Subcutaneous adipose tissue (tissue), 4 donors: ENCODE data around the gene SPRYD3. TPM values are rescaled to one million over a fixed set of nuclear protein-coding genes. Genes with fewer than 3 reads are reported as not detected.

Source experiments
- CTCF ChIP-seq: fragments of 450-650 bp; IDR thresholded peaks from one replicate; pipeline ENCODE4 v1.5.1; 2016; ENCODE audit warnings: low read depth, mild to moderate bottlenecking, control low read depth, antibody characterized with exemption, moderate library complexity
- total RNA-seq, 4 donors: library from RNA; depleted of rRNA; stranded (reverse); fragments of >200 nt; gene quantifications; one replicate each; pipeline ENCODE4 v1.1.0, GENCODE V29; 2016

The SPRYD3 gene
- total RNA-seq, 4 donors from 2014 or later: 20.4 to 41.8 (median 24.6) TPM

- TF ChIP-seq CTCF: no peak
Observed at GRCh38 chr12:53052419-53053217, 26.6 kb downstream of the SPRYD3 start.

DNA sequence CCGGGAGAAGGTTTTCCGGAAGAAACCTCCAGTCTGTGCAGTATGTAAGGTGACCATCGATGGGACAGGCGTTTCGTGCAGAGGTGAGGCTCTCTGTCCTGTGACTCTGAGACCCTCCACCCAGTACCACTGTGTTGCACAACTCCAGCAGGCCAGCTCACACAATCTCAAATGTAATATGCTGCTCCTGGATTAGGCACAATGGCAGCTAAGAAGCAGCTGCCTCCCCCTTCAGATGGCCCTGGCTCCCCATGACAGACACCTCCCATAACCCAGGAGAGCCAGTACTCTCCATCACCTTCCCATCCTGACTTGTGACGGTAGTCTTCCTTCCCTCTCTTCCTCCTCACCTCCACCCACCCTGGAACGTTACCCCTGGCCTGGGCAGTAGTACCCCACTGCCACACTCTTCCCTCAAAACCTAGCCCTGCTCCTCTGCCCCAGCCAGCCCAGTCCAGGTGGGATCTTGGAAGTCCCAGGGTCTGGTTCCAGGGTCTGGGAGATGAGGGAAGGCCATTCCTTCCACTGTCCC is 27.2 kb downstream of the SPRYD3 start:
- TF ChIP-seq CTCF: no peak

DNA sequence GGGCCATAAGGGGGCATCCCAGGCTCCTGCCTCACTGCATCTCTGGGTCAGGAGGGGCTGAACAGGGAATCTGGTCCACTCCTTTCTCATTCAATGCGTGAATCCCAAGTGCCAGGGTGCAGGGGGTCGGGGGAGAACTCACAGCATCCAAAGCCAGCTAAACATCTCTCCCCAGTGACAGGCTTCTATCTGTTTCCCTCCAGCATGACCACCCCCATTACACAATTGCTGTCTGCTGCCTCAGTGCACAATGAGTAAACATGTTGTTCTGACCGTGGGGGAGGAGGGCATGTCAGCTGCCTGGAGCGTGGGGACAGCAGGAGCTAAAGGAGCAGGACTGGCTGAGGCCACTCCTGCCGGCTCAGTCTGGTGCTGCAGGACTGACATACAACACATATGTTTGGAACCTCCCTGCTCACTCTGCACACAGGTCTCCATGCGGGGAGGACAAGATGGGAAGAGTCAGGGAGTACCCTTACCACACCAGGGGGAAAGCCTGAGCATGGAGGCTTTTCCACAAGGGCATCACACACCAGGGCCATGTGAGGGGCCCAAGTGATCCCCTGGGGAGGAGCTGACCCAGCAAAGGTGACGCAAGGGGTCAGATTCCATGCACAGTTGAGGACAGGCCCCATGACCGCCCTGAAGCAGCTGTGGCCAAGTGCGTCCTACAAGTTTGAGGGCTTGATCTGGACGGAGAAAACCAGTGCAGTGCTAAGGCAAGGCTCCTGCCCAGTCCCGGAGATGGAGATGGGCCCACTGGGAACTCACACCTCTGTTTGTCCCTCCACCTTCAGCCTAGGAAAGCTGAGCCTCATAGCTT is 27.9 kb downstream of the SPRYD3 start:
- TF ChIP-seq CTCF: no peak

DNA sequence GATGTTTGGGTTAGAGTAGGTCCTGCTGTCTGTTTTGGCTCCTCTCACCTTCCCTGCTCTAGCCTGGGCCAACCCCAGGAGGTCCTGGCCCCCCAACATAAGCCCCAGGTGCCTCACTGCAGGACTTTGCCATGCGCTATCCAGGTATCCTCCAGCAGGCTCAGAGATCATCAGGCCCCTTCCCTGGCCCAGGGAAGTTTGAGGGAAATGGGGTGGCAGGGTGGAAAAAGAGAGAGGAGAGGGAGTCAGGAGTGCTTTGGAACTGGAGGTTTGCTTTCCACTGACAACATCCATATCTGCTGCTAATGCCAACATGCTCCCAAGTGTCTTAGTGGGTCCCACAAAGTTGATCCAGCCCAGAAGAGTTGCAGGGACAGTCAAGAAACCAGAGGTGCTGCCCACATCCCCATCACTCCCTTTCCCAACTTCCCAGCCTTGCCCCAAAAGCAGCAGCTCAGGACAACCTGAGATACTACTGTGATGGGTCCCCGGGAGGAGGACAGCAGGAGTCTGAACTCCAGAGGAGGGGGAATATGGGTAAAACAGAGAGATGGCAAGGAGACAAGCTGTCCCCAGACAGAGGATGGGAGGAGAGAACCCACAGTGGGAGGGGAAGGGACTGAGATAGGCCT is 28.6 kb downstream of the SPRYD3 start:
- no peak for TF ChIP-seq CTCF

GRCh38 chr12:53049571-53050318 is 29.4 kb downstream of the SPRYD3 start, which contains the start of gene TNS2:
Gene TNS2 (plus strand): TSS chr12:53050065. CDS start chr12:53050186, 121 bp downstream.
- TF ChIP-seq CTCF: no peak

DNA sequence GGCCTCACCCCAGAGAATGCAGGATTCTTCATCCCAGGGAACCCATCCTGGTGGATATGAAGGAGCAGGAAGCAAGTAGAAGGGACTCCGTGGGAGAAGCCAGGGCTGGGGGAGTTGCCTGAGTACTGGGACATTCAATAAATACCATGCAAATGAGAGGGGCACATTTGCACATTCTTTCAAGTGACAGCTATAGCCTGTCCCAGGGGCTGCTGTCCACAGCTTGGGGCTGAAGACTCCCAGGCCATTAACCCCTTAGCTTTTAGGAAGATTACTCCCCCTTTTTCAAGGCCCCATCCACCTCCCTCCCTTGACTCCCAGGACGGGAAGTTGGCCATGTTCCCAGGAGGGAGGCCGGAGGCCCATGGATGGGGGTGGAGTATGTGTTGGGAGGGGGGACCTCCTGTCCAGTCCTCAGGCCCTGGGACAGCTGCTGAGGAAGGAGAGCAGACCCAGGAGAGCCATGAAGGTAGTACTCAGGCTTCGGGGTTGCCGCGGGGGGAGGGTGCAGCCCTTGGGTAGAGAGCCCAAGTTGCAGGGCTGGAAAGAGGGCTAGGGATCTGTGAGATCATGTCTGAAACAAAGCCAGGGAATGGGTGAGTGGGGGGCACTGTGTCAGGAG is 30.3 kb downstream of the SPRYD3 start:
- TF ChIP-seq CTCF: no peak
